ENCODE data around the gene APOBEC2. TPM values are rescaled to one million over a fixed set of nuclear protein-coding genes. Genes with fewer than 3 reads are reported as not detected.

APOBEC2 gene
- total RNA-seq, 1 donor from 2014 or later, result not detected

- ATAC-seq, result no peak
- Histone ChIP-seq H3K27me3 (no peaks in the 10 kb centered on the region), H3K4me1 (peaks cover 36% of the 10 kb centered on the region), H3K9me3 (no peaks in the 10 kb centered on the region), H3K4me3 (peak overlapping the region; percentile 87), H3K27ac (peak overlapping the region; percentile 98), H3K36me3 (peaks cover 12% of the 10 kb centered on the region)
- TF ChIP-seq, protein P1, sequence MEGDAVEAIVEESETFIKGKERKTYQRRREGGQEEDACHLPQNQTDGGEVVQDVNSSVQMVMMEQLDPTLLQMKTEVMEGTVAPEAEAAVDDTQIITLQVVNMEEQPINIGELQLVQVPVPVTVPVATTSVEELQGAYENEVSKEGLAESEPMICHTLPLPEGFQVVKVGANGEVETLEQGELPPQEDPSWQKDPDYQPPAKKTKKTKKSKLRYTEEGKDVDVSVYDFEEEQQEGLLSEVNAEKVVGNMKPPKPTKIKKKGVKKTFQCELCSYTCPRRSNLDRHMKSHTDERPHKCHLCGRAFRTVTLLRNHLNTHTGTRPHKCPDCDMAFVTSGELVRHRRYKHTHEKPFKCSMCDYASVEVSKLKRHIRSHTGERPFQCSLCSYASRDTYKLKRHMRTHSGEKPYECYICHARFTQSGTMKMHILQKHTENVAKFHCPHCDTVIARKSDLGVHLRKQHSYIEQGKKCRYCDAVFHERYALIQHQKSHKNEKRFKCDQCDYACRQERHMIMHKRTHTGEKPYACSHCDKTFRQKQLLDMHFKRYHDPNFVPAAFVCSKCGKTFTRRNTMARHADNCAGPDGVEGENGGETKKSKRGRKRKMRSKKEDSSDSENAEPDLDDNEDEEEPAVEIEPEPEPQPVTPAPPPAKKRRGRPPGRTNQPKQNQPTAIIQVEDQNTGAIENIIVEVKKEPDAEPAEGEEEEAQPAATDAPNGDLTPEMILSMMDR (IDR thresholded peaks at IDR 0.05), result no peak
- DNase-seq, result no peak
- intact Hi-C loops (cut with DNase I), result no loop called here
Measured at GRCh38 chr6:41074692-41075436, 21.9 kb downstream of the APOBEC2 start.

DNA sequence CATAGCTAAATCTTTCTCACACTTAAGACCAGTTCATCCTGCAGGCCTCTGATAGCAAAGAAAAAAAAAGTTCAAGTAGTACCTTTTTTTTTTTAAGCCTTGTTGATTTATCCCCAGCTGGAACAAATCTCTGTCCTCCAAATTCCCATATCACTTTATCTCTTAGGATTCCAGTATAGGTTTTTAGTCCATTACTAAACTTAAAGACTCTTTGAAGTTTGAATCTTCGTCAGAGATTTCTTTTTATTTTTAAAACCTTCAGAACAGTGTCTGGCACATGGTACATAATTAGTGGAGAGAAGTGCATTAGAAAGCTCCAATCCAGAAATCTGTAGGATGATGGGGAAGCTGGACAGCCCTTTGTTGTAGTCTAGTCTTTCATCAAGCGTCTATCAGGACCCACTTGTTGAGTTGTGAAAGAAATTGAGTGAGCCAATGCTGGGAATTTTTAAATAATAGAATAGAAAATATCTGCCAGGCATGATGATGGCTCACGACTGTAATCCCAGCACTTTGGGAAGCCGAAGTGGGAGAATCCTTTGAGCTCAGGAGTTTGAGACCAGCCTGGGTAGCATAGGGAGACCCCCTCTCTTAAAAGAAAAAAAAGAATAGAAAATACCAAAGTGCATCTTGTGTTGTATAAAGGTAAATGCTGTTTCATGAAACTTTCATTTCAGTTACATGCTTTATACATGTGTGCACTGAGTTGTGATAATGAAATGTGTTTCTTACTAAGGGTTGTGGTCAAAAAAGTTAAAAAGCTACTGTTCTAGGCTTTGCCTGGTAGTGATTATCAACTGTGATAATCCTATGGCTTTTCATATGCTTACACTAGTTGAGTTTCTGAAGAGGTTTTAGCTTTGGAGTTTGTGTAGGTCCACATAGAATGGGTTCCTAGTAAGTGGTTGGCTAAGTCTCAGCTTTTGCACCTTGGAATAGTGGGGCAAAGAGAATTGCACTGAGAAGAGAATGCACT, 22.9 kb downstream of the APOBEC2 start:
- no peaks in the 10 kb centered on the region for H3K27me3 ChIP-seq
- H3K27ac ChIP-seq, result no peak overlapping the region
- TF ChIP-seq, protein P1 (IDR thresholded peaks at IDR 0.05), result no peak
- peaks cover 23% of the 10 kb centered on the region for H3K36me3 ChIP-seq
- no peak for DNase-seq
- H3K9me3 ChIP-seq, result no peaks in the 10 kb centered on the region
- intact Hi-C loops (cut with DNase I), result no loop called here
- ATAC-seq, result no peak
- peaks cover 30% of the 10 kb centered on the region for H3K4me1 ChIP-seq
- H3K4me3 ChIP-seq, result no peak overlapping the region

DNA sequence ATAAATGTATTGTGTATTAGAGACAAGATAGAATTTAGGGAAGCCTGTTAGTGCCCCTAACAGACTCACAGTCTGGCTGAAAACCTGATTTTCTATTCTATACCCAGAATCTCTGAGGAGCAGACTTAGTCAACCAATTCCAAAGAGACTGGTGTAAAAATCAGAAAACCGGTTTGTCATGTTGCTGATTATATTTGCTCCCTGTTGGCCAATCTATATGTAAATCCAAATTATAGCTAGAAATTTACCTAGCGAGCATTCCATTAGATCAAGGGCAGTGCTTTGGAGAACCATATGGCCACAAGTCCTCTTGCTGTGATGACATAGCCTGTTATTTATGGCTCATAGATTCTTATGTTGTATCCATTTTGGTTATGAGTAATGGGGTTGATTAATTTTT, 24.5 kb downstream of the APOBEC2 start:
- DNase-seq (no peak), ATAC-seq (no peak)
- Histone ChIP-seq H3K36me3 (peaks cover 38% of the 10 kb centered on the region), H3K27ac (no peak overlapping the region), H3K27me3 (no peaks in the 10 kb centered on the region), H3K4me1 (peaks cover 27% of the 10 kb centered on the region), H3K9me3 (no peaks in the 10 kb centered on the region), H3K4me3 (no peak overlapping the region)
- intact Hi-C loops (cut with DNase I), result no loop called here
- TF ChIP-seq, protein P1 (IDR thresholded peaks at IDR 0.05), result no peak

DNA sequence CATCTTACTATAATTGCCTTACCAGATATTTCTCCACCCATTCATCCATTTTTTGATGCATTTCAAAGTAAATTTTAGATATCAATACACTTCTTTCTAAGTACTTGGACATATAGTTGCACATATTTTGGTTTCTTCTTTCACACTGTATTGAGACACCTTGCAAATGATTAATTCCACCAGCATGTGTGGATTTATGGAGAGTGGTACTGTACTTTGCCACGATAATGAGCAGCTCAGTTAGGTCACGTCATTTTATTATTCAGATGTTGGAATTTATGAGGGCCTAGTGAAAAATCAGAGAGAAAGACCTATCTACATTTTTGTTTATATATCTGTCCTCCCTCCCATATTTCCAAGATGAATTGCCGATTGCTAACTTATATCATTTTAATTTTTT, 25.1 kb downstream of the APOBEC2 start:
- Histone ChIP-seq H3K9me3 (no peaks in the 10 kb centered on the region), H3K36me3 (peaks cover 39% of the 10 kb centered on the region), H3K27ac (no peak overlapping the region), H3K27me3 (no peaks in the 10 kb centered on the region), H3K4me3 (no peak overlapping the region), H3K4me1 (peaks cover 27% of the 10 kb centered on the region)
- TF ChIP-seq, protein P1 (IDR thresholded peaks at IDR 0.05), result no peak
- intact Hi-C loops (cut with DNase I), result no loop called here
- ATAC-seq (no peak), DNase-seq (no peak)

DNA sequence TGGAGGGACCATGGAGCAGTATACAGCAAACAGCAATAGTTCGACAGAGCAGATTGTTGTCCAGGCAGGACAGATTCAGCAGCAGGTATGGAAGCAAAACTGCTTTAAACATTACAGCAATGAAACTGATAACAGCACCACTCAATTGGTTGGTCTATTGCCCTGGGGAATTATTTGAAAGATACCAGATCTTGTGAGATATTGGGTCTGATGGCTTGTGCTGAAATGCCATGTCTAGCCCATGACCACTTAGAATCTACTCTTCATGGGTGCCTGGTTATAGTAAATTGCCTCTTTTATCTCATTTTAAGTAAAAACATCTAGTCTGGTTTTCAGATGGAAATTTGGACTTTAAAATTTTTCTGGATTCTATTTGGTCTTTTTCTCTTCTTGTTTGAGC, 26.1 kb downstream of the APOBEC2 start:
- TF ChIP-seq, protein P1 (IDR thresholded peaks at IDR 0.05), result no peak
- Histone ChIP-seq H3K4me1 (peaks cover 27% of the 10 kb centered on the region), H3K4me3 (no peak overlapping the region), H3K9me3 (no peaks in the 10 kb centered on the region), H3K27me3 (no peaks in the 10 kb centered on the region), H3K27ac (no peak overlapping the region), H3K36me3 (peaks cover 44% of the 10 kb centered on the region)
- intact Hi-C loops (cut with DNase I), result no loop called here
- ATAC-seq (no peak), DNase-seq (no peak)

All from upper lobe of right lung (tissue), 1 donor.